HG03457 (cell line): Measurements from ENCODE around the gene PAX3.

ENCODE experiments used
- ATAC-seq: cut with Tn5 transposase; IDR thresholded peaks from one replicate; pipeline ENCODE4 v1.9.1; 2021; ENCODE audit warnings: moderate number of reproducible peaks; ENCODE audit not compliant: unreplicated experiment

The PAX3 gene

DNA sequence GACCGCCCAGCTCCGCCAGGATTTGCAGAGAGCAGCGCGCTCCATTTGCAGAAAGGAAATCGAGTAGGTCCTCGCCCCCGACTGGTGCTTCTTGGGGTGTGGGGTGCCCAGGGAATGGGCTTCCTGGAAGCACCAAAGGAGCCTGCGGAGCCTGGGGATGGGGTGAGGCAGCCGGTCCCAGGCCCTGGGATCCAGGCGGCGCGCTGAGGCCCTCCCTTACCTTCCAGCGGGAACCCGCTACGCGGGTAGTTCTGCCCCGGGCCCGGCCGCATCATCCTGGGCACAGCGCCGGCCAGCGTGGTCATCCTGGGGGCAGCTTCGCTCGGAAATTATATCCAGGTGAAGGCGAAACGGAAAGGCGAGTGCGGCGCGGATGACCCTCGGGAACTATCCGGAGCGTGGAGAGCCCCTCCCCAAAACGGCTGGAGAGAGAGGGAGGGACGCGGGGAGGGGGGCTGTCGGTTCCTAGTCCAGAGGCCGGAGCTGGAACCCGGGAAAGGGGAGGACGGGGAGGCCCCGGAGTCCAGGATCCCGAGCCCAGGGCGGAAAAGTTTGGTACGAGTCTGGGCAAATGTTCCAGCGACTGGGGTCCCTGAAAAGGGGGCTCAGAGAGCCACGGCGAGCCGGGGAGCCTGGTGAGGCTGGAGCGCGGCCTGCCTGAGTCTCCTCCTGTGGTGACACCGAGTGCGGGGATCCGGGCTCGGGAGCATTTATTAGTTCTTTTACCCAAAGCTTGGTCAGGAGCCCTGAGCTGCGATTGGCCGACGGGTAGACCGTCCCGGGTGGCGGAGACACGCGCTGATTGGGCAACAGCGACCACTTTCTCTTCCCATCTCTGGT lies at the start of gene PAX3:
PAX3 (minus strand) TSS at position 688 of the 840 bp plus-strand sequence; CDS start at position 305, 383 bp downstream.
- no peak for ATAC-seq

DNA sequence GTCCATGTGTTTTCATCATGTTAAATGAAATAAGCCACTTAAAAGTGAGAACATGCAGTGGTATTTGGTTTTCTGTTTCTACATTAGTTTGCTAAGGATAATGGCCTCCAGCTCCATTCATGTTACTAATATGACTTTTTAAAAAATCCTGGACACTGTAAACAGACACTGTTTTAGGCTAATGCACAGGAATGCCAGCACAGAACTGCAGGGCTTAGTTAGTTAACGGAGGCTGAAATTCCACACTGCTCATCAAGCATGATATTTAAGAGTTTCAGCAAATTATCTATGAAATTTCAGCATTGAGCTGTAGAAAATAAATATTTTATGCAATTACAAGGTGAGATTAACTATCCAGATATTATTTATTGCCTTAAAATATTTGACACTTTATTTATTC lies 42.5 kb upstream of the PAX3 start:
- ATAC-seq: no peak

DNA sequence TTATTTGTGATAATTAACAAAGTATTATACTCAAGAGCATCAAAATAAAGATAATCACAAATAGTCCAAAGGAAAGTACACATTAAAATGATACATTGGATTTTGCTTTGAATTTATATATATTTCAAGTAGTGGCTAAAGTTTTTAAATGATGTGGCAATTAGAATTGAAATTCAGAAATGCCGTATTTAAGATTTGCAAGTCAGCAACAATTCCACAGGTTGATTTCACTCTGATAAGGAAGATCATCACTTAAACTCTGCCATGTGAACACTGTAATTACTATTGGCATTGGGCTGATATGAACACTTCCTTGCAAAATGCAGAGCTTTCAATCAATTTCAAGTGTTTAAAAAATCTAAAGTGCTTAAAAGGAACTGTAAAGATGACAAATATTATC lies 39.6 kb upstream of the PAX3 start:
- ATAC-seq: no peak

DNA sequence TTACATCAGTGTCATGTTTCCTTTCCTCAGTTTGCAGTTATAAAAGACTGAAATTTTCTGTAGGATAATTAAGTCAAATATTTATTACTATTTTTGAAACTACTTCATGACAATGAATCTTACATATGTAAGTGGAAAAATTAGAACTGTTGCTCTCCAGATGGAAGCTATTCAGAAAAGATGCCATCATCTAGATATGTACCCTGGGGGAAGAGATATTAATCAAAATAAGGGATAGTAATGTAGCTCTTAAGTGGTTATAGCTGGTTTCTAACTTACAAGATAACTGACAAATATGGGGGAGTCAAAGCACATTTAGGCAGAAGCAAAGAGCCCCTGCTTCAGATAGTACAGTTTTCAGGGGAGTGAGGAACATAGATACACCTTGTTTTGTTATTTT lies 38.1 kb upstream of the PAX3 start:
- no peak for ATAC-seq

DNA sequence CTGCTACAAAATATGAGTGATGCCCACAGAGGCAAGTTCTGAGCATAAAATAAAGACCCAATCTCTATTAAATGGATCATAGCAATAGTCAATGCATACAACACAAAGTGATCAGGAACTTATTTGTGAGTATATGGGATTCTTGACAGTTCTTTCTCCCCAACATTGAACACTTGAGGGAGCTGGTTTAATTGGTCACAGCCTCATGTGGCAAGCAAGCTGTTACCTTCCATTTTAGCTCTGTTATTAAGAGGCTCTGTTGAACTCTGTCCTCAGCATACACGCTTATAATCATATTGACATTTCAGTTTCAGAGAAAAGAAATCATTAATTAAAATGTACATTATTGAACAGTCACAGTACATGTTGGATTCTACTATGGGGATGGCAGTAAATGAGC lies 37.6 kb upstream of the PAX3 start:
- no peak for ATAC-seq

DNA sequence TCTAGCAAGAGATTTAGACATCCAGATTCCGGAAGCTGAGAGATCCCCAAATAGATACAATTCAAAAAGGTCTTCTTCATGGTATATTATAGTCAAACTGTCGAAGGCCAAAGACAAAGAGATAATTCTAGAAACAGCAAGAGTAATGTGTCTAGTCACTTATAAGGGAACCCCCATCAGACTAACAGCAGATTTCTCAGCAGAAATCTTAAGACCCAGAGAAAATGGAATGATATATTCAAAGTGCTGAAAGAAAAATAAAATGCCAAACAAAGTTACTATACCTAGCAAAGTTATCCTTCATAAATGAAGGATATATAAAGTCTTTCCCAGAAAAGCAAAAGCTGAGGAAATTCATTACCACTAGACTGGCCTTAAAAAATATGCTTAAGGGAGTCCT lies 36.1 kb upstream of the PAX3 start:
- ATAC-seq: no peak

DNA sequence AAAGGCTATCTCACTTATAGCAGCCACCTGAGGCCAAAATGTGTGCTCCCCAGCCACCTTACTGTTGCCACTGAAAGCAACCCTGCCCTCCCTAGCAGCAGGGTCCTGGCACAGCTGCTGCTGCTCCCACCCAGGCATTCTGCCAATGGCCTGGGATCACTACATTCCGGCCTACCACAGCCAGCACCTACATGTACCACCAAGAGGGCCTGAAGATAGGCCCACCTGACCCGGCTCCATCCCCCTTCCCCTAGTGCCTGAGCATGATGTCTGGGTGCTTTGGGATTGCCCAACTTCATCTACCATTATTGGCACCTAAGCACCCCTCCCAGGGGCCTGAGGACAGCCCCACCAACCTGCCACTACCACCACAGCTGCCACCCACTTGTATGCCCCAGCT lies 34.6 kb upstream of the PAX3 start:
- no peak for ATAC-seq

DNA sequence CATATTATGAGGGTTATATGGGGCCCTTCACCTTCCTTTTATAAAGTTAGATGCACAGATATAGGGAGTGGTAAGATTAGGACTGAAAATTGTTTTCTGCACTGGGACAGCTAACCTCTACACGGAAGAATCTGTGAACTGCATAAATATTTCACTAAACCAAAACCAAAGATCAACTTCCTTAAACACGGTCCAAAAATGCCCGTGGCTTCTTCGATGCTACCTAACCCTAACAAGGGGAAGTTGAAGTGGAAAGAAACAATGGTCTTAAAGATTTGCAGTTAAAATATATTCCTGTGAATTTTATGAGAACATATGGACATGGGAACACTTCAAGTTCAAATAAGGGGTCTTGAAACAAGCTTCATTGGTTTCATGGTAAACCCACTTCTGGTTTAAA lies 33.3 kb upstream of the PAX3 start:
- ATAC-seq: no peak

DNA sequence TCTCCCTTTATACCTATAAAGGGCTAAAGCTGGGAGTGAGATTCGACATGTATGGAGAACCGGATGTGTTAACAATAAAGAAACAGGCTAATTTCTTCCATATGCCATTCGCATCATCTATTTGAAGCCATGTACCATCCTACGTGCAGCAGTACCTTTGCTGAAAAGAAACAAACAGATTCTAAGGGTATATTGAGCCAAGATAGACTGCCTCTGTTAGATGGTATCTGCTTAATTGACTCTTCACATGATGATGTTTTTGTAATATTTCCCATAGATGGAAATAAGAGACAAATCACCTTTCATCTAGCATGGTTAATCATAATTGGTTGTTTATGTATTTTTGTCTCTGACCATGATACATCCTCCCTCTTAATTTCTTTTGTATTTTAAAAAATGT lies 32.1 kb upstream of the PAX3 start:
- ATAC-seq: no peak

DNA sequence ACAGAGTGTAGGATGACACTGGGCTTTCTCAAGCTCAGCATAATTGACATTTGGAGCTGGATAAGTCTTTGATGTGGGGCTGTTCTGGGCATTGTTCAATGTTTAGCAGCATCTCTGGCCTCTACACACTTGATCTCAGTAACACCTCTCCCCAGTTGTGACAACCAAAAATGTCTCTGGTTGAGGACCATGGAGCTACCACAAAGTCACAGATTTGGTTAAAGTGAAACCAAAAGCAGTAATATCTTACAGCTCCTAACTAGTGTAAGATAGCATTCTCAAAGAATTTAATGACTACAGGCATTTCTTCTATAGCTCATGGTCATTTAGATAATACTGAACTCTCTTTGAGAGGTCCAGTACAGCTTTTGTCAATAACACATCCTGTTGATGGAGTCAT lies 23.4 kb upstream of the PAX3 start:
- ATAC-seq: no peak

DNA sequence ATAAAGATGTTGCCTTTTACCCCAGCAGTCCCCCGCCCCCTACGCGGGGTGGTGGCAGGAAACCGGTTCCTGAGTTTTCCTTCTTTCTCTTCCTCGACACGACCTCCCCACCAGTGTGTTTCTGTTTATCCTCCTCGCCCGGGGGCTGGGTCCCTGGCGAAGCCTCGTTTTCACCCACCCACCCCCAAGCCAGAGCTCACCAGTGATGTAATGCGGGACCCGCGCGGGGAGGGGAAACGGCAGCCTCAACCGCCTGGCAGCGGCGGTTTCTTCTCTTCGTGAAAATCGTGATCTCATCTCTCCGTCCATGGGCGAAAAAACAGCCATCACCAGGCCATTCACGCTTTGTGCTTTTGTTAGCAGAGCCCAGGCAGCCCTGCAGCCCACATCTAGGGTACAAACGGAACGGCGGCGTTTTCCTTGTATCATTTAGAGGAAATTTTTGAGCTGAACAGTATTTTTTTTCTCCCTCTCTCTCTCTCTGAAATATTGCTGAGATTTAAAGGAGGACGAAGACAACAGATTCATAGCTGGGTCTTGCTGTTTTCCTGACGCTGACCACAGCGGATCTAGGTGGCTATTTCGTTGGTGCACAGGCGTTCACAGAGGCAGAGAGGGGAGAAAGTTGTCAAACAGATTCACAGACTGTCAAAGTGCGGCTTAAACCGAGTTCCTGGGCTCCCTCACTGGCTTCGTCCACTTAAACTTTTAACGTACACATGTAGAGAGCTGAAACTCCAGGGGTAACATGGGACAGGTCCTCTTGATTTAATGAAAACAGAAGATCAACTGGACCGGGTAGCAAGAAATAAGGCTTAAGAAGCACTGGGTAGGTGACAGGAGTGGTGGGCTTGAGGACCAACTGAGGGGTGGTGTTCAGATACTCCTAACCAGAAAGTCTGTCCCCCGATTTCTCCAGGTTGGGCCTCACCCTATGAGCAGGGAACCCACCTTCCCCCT lies 21.9 kb upstream of the PAX3 start:
- no peak for ATAC-seq

DNA sequence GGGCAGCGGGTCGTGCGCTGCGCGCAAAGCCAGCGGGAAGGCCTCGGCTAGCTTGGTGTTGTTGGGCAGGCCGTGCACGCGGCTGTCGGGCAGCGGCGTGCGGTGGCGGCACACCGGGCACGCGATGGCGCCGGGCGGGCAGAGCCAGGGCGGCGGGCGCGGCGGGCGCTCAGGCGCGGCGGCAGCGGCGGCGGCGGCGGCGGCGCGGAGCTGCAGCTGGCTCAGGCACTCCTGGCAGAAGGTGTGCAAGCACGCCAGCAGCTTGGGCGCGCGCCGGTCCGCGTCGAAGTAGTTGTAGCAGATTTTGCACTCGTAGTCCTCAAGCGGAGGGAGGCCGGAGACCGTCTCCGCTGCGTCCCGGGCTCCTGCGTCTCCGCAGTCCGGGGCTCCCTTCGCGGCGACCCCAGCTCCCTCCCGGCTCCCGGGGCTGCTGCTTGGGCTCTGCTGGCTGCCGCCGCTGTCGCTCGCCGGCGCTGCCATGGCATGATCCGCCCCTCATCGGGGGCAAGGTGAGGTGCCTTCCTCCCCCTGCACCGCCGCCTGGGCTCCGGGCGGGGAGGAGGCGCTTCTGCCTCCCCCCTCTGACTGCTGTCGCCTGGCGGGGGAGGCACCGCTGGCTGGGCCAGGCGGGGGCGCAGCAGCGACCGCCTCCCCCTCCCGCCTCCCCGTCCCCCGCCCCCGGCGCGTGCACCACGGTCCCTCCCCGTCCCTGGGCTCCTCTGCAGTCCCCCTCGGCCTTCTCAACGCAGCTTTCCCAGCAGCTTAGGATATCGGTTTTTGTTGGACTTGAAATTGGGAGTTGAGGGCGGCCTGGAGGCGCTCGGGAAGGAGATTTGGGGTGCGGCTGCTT lies 21.0 kb upstream of the PAX3 start:
- peak; percentile 47 for ATAC-seq

DNA sequence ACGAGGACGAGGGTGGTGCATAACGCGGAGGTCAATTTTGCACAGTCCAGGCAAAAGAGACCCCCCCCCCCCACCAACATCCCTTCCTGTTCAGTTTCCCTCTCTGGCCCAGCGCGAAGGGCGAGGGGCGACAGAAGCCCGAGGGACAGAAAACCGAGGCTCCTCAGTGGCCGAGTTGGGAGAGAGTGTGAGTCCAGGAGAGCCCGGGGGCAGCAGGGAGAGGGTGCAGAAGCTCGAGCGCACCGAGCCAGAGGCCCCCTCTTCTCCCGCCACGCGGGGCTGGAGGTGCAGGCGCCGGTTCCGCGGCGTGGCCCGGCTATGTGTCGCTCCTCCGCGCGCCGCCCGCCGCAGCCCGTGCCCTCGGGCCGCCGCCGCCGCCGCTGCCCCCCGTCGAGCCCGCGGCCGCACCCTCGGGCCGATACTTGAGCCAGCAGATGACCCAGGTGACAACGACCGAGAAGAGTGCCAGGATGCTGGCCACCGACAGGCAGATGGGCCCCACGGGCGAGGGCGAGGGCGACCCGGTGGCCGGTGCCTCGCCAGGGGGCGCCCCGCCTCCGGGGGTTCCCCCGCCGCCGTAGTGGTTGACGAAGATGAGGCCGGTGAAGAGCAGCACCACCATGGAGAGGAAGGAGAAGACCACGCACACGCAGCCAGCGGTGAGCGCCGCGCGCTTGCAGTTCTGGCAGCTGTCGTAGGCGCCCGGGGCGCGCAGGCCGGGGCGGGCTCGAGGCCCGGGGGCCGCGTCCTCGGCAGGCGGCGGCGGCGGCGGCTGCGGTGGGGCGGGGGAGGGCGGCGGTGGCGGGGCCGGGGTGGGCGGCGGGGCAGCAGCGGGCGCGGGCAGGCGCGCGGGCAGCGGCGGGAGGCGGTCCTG lies 20.2 kb upstream of the PAX3 start:
- ATAC-seq: peak; percentile 32

DNA sequence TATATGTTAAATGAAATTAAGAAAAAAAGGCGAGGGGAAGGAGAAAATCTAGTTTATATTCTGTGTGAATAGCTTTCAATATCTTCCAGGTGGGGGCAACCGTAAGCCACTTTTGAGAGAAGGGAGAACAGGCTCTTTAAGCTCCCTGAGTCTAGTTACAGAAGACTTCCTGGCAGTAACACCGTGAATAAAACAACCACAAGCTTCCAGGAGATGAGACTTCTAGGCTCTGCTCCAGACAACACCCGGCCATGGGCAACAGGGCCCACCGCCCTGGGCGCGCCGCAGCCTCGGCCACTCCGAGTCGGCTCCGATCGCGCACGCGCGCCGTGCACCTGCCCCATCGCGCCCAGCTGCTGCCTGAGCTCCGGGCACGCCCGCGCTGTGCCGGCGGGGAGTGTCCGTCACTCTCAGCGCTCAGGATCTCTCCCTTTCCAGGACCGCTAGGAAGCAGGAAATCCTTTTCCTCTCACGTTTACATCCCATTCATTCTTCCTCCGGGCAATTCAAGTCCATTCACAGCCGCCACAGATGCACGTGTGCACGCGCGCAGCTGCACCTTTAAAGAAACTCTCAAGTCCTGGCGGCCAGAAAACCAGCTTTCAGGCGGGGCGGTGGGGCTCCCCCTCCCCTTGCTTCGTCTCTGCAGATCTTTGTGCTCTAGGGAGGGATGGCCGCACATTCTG lies 19.4 kb upstream of the PAX3 start:
- ATAC-seq: peak; percentile 31

DNA sequence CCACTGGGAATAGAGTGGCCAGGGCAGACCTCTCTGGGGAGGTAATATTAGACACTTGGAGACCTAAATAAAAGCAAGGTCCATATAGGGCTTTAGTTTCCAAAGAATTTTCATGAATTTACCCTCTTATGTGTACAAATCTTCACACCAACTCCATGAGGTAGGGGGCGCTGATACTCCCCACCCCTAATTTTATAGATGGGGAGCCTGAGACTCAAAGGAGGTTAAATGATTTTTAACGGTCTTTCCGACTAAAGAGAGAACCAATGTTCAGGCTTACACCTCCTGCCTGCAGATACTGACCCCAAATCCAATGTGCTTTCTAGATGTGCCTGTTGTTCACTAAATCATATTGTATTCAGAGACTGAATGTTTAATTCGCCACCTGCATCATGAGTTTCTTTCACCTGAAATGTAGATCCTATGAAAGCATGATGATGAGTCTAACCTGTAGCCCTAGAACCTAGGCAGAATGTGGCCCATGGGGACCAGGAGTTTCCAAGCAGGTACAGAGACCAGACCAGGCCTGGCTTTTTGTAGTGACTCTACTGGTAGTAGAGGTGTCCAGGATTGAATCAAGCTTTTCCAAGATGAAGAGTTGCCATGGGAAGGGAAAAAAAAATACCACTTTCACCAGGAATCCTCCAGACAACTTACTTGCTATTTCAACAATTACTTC lies 16.8 kb upstream of the PAX3 start:
- ATAC-seq: no peak

DNA sequence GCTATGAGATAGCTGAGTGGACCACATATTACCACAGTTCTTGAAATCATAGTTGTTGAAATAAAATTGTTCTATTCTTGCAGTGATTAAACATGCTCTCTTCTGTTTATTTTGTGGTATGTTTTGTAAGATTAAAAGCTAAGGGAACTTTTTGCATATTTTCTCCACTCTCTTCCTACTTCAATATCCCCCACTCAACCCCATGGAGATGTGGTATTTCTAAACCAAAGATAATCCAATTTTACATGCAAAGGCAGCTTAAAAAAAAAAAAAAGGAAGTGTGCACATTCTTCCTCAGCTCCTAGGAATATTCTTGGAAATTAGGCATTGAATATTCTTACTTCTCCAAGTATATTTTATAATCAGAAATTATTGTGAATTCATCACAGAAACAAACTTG lies 15.0 kb upstream of the PAX3 start:
- no peak for ATAC-seq

DNA sequence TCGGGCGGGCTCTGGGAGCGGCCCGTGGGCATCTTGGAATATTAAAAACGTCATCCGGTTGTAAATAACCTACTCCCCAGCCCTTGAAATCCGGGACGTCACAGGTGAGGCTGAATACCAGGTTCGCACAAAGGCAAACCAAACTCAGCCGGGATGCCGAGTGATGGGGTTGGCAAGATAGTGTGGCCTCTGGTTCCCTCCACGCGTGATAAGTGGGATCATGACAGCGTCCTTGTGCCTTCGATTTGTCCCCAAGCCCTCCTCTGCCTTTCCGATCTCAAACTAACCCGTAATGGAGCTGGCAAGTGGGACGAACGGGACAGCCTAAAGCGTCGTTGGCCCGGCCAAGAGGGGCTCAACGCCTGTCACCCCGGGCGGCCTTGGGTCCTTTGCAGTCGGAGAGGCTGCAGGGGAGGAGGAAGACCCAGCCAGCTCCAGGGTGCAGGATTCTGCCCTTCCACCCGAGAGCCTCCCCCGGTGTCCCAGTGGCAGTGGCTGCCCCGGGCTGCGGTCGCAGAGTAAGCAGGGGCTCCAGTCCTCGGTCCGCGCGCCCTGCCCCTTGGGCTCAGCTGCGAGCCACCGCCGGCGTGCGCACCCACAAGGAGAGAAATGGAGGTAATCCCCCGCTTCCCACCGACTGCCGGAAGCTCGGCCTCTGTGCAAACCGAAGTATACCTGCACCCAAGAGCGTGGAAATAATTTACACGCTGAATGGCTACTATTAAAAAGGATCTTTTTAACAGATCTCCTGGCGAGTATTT lies 13.4 kb upstream of the PAX3 start:
- ATAC-seq: no peak

DNA sequence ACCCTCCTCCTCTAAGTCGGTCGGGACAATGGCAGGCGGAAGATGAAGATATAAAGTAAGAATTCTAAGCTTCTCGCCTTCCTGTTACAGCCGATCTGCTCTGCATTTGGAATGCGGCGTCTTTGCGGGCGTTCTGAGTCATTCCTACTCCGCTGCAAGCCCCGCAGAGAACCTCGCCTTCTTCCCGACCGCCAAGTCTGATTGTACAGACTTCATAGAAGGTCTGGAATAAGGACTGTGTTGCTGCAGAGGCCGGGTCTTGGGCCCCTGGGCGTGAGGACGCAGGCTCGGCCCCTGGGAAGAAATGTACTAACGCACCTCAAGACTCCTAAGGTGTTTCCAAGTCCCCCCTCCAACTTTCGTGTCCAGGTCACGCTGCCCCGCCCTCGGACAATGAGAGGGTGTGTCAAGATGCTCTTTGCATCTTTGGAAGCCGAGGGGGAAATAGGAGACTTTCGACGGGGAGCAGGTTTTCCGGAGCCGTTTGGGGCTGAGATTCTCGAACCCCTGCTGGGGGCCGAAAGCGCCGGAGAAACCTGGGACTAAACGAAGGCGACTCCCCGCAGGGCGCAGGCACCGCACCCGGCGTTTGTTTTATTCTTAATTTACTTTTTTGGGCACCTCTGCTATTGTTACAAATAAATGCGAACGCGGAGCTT lies 12.7 kb upstream of the PAX3 start:
- no peak for ATAC-seq
